Urinary bladder (tissue), 4 donors: ENCODE data around the gene ZNF584. TPM values are rescaled to one million over a fixed set of nuclear protein-coding genes. Genes with fewer than 3 reads are reported as not detected.
"Not testable (repeated sequence)": the region's sequence is repeated elsewhere in the genome, so short reads cannot be mapped to it uniquely, and the experiment has no call there.

Experiments used
- DNase-seq: peaks from one replicate; pipeline ENCODE4 v3.0.0-alpha.2; 2015; ENCODE audit errors: extremely low spot score
- H3K27ac ChIP-seq: one replicate; pipeline ENCODE4 v1.5.1; 2013; ENCODE audit warnings: low read depth, mild to moderate bottlenecking, moderate library complexity
- H3K36me3 ChIP-seq: one replicate; pipeline ENCODE4 v1.6.1; 2013; ENCODE audit warnings: mild to moderate bottlenecking, moderate library complexity; ENCODE audit not compliant: insufficient read depth
- H3K4me1 ChIP-seq: one replicate; pipeline ENCODE4 v1.6.1; 2013; ENCODE audit warnings: mild to moderate bottlenecking, moderate library complexity; ENCODE audit not compliant: insufficient read depth
- H3K4me3 ChIP-seq: one replicate; pipeline ENCODE4 v1.5.1; 2013; ENCODE audit warnings: low read depth, low read length
- WGBS: extraction: QIAGEN DNeasy Blood & Tissue Kit; methylation state at CpG from one replicate; pipeline ENCODE4 v1.1.7; 2013; 5-methylcytosine and 5-hydroxymethylcytosine counted together
- polyA plus RNA-seq: library from polyadenylated mRNA; stranded (reverse); fragments of 200-250 nt; gene quantifications from one replicate; pipeline ENCODE4 v1.2.3, GENCODE V29; 2013
- total RNA-seq: library from RNA; depleted of rRNA; stranded (reverse); fragments of >200 nt; gene quantifications from one replicate; pipeline ENCODE4 v1.2.3, GENCODE V29; 2014
- donor health status: healthy with polysubstance abuse.
- donor health status: healthy.

The ZNF584 gene
- total and polyA plus RNA-seq, 2 donors: 13.6 to 18.5 TPM

- Histone ChIP-seq H3K27ac (no peak overlapping the region), H3K4me3 (no peak overlapping the region), H3K4me1 (no peaks in the 10 kb centered on the region), H3K36me3 (no peaks in the 10 kb centered on the region)
- WGBS: 61% methylated on average over 10 of the region's 10 CpGs
- DNase-seq: no peak
These were observed 1.4 kb upstream of the ZNF584 start for GRCh38 chr19:58406818-58407657.

- no peaks in the 10 kb centered on the region for H3K36me3 ChIP-seq
- WGBS: 10% methylated on average over 22 of the region's 22 CpGs
- H3K27ac ChIP-seq: peak overlapping the region; percentile 76
- no peaks in the 10 kb centered on the region for H3K4me1 ChIP-seq
- DNase-seq: no peak
- peak overlapping the region; percentile 80 for H3K4me3 ChIP-seq
These were observed 744 bp upstream of the ZNF584 start for GRCh38 chr19:58407658-58408151.

- Histone ChIP-seq H3K4me3 (peak overlapping the region; percentile 80), H3K36me3 (no peaks in the 10 kb centered on the region), H3K27ac (no peak overlapping the region), H3K4me1 (no peaks in the 10 kb centered on the region)
- DNase-seq: no peak
- 3% methylated on average over 34 of the region's 34 CpGs for WGBS
These were observed 751 bp downstream of the ZNF584 start for GRCh38 chr19:58409010-58409790.

GRCh38 chr19:58416604-58417003, 8.2 kb downstream of the ZNF584 start:
- H3K27ac ChIP-seq: no peak overlapping the region
- H3K4me3 ChIP-seq: no peak overlapping the region
- H3K36me3 ChIP-seq: peaks cover 8% of the 10 kb centered on the region
- no peaks in the 10 kb centered on the region for H3K4me1 ChIP-seq
- 99% methylated on average over 5 of the region's 5 CpGs for WGBS
- DNase-seq: no peak

- DNase-seq: no peak
- no peaks in the 10 kb centered on the region for H3K4me1 ChIP-seq
- H3K36me3 ChIP-seq: peaks cover 8% of the 10 kb centered on the region
- WGBS: 98% methylated on average over 7 of the region's 7 CpGs
- H3K4me3 ChIP-seq: no peak overlapping the region
- no peak overlapping the region for H3K27ac ChIP-seq
These were observed 8.6 kb downstream of the ZNF584 start for GRCh38 chr19:58417071-58417470.

GRCh38 chr19:58428617-58429016, 20.2 kb downstream of the ZNF584 start:
- Histone ChIP-seq H3K4me3 (no peak overlapping the region), H3K27ac (no peak overlapping the region), H3K36me3 (peaks cover under 1% of the 10 kb centered on the region), H3K4me1 (no peaks in the 10 kb centered on the region)
- 54% methylated on average over 1 of the region's 1 CpG for WGBS
- no peak for DNase-seq

GRCh38 chr19:58429745-58430144, 21.3 kb downstream of the ZNF584 start:
- DNase-seq: no peak
- H3K4me1 ChIP-seq: no peaks in the 10 kb centered on the region
- H3K4me3 ChIP-seq: no peak overlapping the region
- H3K36me3 ChIP-seq: peaks cover 11% of the 10 kb centered on the region
- no peak overlapping the region for H3K27ac ChIP-seq

- H3K4me3 ChIP-seq: no peak overlapping the region
- H3K27ac ChIP-seq: no peak overlapping the region
- H3K4me1 ChIP-seq: no peaks in the 10 kb centered on the region
- 96% methylated on average over 2 of the region's 2 CpGs for WGBS
- no peak for DNase-seq
- peaks cover 20% of the 10 kb centered on the region for H3K36me3 ChIP-seq
These were observed 25.8 kb downstream of the ZNF584 start for GRCh38 chr19:58434217-58434616.

GRCh38 chr19:58439576-58440554, 31.4 kb downstream of the ZNF584 start, which contains the start of gene ZNF132:
Gene ZNF132 (minus strand): TSS chr19:58440153. CDS start chr19:58439821, 332 bp downstream.
- Histone ChIP-seq H3K36me3 (peaks cover 9% of the 10 kb centered on the region), H3K4me3 (peak within 1 kb of the TSS; percentile 50), H3K4me1 (no peaks in the 10 kb centered on the region), H3K27ac (no peak within 1 kb of the TSS)
- DNase-seq: peak; percentile 99
- 6% methylated on average over 59 of the region's 59 CpGs for WGBS

GRCh38 chr19:58440556-58440955, 32.1 kb downstream of the ZNF584 start:
- Histone ChIP-seq H3K4me3 (peak overlapping the region; percentile 50), H3K36me3 (peaks cover 6% of the 10 kb centered on the region), H3K27ac (no peak overlapping the region), H3K4me1 (no peaks in the 10 kb centered on the region)
- WGBS: 11% methylated on average over 31 of the region's 31 CpGs
- DNase-seq: no peak

GRCh38 chr19:58442986-58443385, 34.5 kb downstream of the ZNF584 start:
- H3K36me3 ChIP-seq, H3K27ac ChIP-seq, H3K4me3 ChIP-seq, H3K4me1 ChIP-seq, DNase-seq: not testable (repeated sequence)
- WGBS: 91% methylated on average over 7 of the region's 7 CpGs

- WGBS: 63% methylated on average over 3 of the region's 3 CpGs
- H3K36me3 ChIP-seq, DNase-seq, H3K27ac ChIP-seq, H3K4me3 ChIP-seq, H3K4me1 ChIP-seq: not testable (repeated sequence)
These were observed 40.4 kb downstream of the ZNF584 start for GRCh38 chr19:58448860-58449259.

- not testable (repeated sequence) for DNase-seq, H3K27ac ChIP-seq, H3K4me3 ChIP-seq, H3K4me1 ChIP-seq, H3K36me3 ChIP-seq
- 60% methylated on average over 5 of the region's 5 CpGs for WGBS
These were observed 41.5 kb downstream of the ZNF584 start for GRCh38 chr19:58449980-58450379.
